T-helper 17 cell (primary cell): Measurements from ENCODE around the gene SFT2D1. TPM values are rescaled to one million over a fixed set of nuclear protein-coding genes. Genes with fewer than 3 reads are reported as not detected.

Experiments
- ATAC-seq: fragments of 150-1000 bp; cut with Tn5 transposase; 2 replicates; pipeline ENCODE4 v1.10.0; 2021; ENCODE audit warnings: mild to moderate bottlenecking, moderate library complexity
- DNase-seq, 3 donors: peaks; one replicate each; pipeline versions ENCODE4 v3.0.0 to v3.0.0-alpha.2; 2020 to 2021
- H3K9me3 ChIP-seq: one replicate; pipeline ENCODE4 v1.7.0; 2013; ENCODE audit warnings: low read length, mild to moderate bottlenecking; ENCODE audit not compliant: control insufficient read depth, poor library complexity, severe bottlenecking
- H3K27ac Mint-ChIP-seq: one replicate; pipeline ENCODE4 v1.8.0; 2022; ENCODE audit warnings: mild to moderate bottlenecking, moderate library complexity, mixed read lengths
- H3K27me3 Mint-ChIP-seq: one replicate; pipeline ENCODE4 v1.8.0; 2022; ENCODE audit warnings: mixed read lengths
- H3K36me3 Mint-ChIP-seq: one replicate; pipeline ENCODE4 v1.8.0; 2022; ENCODE audit warnings: low read depth, mixed read lengths
- H3K4me1 Mint-ChIP-seq: one replicate; pipeline ENCODE4 v1.8.0; 2022; ENCODE audit warnings: mild to moderate bottlenecking, mixed read lengths
- H3K4me3 Mint-ChIP-seq: one replicate; pipeline ENCODE4 v1.8.0; 2022; ENCODE audit warnings: mild to moderate bottlenecking, moderate library complexity, mixed read lengths
- total RNA-seq, 4 donors: library from RNA in 2 of 4; stranded (reverse) in 2 of 4; gene quantifications; one replicate each; pipeline ENCODE4 v1.2.3 and lab custom pipeline; 2022 to 2026

SFT2D1 gene
- total RNA-seq, 2 donors from 2014 or later, result 10.9 to 12.3 TPM

DNA sequence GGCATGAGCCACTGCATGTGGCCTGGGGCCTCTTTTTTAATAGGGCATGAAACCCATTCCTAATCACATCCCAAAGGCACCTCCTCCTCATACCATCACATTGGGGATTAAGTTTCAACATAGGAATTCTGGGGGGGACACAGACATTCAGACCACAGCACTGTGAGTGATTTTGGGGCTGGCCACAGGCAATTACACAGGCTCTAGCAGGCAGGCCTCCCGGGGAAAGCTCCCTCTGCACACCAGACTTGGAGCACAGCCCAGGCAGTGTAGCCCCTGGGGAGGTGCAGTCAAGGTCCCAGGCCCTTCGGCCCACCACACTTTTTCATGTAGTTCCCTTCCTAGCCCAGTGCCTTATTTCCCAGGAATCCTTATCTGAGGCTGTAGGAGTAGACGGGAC lies 5.5 kb downstream of the SFT2D1 start:
- Mint-ChIP-seq H3K36me3 (peaks cover 13% of the 10 kb centered on the region), H3K4me1 (peaks cover 47% of the 10 kb centered on the region), H3K27me3 (no peaks in the 10 kb centered on the region), H3K27ac (no peak overlapping the region), H3K4me3 (no peak overlapping the region)
- H3K9me3 ChIP-seq, result no peaks in the 10 kb centered on the region
- no peak for DNase-seq
- no peak for ATAC-seq

DNA sequence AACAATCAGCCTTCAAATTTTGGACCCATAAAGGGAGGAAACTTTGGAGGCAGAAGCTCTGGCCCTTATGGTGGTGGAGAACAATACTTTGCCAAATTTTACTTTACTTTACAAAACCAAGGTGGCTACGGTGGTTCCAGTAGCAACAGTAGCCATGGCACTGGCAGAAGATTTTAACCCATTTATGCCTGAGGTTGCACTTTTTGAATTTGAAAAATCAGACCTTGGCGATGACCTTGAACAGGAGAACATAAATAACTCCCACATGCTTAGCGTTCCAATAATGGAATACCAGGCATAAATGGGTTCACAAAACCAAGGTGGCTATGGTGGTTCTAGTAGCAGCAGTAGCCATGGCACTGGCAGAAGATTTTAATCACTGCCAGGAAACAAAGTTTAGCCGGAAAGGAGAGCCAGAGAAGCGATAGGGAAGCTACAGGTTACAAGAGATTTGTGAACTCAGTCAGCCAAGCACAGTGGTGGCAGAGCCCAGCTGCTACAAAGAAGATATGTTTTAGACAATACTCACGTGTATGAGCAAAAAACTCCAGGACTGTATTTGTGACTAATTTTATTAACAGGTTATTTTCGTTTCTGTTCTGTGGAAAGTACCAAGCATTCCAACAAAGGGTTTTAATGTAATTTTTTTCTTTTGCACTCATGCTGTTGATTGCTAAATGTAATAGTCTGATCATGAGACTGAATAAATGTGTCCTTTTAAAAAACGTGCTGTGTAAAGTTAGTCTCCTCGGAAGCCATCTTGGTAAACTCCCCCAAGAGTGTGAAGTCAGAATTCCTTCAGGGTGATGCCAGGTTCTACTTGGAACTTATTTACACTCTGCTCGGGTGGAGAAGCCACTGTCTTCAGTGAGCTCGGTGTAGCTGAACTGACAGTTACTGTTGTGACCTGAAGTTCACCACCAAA lies 6.7 kb downstream of the SFT2D1 start:
- ATAC-seq (no peak), DNase-seq (no peak)
- no peak overlapping the region for H3K27ac Mint-ChIP-seq
- H3K27me3 Mint-ChIP-seq, result no peaks in the 10 kb centered on the region
- no peak overlapping the region for H3K4me3 Mint-ChIP-seq
- H3K36me3 Mint-ChIP-seq, result peaks cover 11% of the 10 kb centered on the region
- H3K4me1 Mint-ChIP-seq, result peaks cover 44% of the 10 kb centered on the region
- H3K9me3 ChIP-seq, result no peaks in the 10 kb centered on the region

DNA sequence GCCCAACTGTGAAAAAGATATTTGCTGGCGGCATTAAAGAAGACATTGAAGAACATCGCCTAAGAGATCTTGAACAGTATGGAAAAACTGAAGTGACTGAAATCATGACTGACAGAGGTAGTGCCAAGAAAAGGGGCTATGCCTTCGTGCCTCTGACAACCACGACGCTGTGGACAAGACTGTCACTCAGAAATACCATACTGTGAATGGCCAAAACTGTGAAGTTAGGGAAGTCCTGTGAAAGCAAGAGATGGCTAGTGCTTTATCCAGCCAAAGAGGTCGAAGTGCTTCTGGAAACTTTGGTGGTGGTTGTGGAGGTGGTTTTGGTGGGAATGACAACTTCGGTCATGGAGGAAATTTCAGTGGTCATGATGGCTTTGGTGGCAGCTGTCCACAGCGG lies 7.5 kb downstream of the SFT2D1 start:
- Mint-ChIP-seq H3K36me3 (peaks cover 11% of the 10 kb centered on the region), H3K4me1 (peaks cover 44% of the 10 kb centered on the region), H3K27me3 (no peaks in the 10 kb centered on the region), H3K4me3 (no peak overlapping the region), H3K27ac (no peak overlapping the region)
- ATAC-seq (no peak), DNase-seq (no peak)
- H3K9me3 ChIP-seq, result no peaks in the 10 kb centered on the region

DNA sequence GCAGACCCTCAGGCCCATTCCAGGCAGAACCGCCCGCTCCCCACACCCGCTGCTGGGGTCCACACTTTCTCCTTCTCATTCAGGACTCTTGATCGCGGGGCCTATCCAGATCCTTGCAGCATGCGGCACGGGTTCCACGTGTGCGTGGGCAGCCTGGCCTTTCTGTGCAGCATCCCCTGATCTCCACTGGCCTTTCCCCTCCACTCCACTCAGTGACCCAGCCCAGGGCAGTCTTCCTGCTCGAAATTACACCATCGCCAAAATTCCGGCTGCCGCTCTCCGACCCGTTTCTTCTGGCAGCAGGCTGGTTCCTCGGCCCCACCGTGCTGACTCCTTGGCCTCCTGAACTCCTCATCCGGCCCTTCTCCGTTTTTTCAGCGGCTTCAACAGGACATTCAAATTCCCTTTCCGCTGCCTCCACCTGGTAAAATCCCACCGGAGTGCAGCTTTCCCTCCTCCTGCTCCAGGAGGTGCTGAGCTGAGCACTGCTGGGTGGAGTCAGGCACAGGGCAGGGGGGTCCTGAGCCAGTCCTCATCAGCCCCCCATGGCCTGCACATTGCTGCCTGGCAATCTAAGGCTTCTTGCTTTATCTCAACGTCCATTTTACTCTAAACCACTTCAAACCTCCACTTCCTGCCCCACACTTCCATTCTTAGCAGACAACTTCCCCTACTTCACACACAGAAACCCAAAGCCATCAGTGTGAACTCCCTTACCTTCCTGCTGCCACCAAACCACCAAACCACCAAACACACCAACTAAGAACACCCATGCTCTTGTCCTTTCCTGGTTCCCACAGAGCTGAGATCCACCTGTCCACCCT lies 9.0 kb downstream of the SFT2D1 start:
- Mint-ChIP-seq H3K36me3 (peaks cover 11% of the 10 kb centered on the region), H3K4me1 (peaks cover 49% of the 10 kb centered on the region), H3K27me3 (no peaks in the 10 kb centered on the region), H3K27ac (peak overlapping the region; percentile 35), H3K4me3 (peak overlapping the region; percentile 82)
- H3K9me3 ChIP-seq, result no peaks in the 10 kb centered on the region
- ATAC-seq, result peak; percentile 94
- no peak for DNase-seq

GRCh38 chr6:166331503-166332415 lies 10.6 kb downstream of the SFT2D1 start:
- Mint-ChIP-seq H3K4me1 (peaks cover 41% of the 10 kb centered on the region), H3K4me3 (no peak overlapping the region), H3K27me3 (no peaks in the 10 kb centered on the region), H3K36me3 (peaks cover 8% of the 10 kb centered on the region), H3K27ac (no peak overlapping the region)
- no peaks in the 10 kb centered on the region for H3K9me3 ChIP-seq
- no peak for ATAC-seq
- DNase-seq, result no peak

- no peak for DNase-seq
- H3K27me3 Mint-ChIP-seq, result no peaks in the 10 kb centered on the region
- H3K4me3 Mint-ChIP-seq, result no peak overlapping the region
- no peak for ATAC-seq
- no peak overlapping the region for H3K27ac Mint-ChIP-seq
- H3K4me1 Mint-ChIP-seq, result peaks cover 37% of the 10 kb centered on the region
- H3K36me3 Mint-ChIP-seq, result peaks cover 8% of the 10 kb centered on the region
- H3K9me3 ChIP-seq, result no peaks in the 10 kb centered on the region
These were observed 11.7 kb downstream of the SFT2D1 start for GRCh38 chr6:166330612-166331011.

DNA sequence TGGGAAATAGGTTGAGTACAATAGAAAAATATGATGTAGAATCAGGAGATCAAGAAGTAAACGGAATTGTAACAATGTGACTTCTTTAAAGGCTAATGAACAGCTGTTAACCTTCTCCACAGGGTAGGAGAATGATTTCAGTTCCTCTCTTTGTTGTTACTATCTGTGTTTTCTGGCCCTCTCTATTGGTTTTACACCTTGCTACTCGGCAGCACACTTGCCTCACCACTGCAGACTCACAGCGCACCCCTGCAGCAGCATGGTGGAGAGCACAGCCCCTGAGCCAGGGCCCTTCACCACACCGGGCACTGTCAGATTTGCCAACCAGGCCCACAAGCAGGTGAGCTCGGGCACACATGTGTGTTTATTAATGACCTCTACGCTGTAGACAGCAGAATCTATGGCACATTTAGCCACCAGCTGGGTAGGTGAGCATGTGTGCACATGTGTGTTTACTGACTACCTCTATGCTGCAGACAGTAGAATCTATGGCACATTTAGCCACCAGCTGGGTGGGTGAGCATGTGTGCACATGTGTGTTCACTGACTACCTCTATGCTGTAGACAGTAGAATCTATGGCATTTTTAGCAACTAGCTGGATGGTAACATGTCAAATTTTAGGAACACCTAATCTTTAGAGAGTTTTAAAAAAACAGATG lies 16.8 kb downstream of the SFT2D1 start:
- DNase-seq (no peak), ATAC-seq (no peak)
- Mint-ChIP-seq H3K27me3 (no peaks in the 10 kb centered on the region), H3K27ac (no peak overlapping the region), H3K36me3 (peaks cover 8% of the 10 kb centered on the region), H3K4me3 (no peak overlapping the region), H3K4me1 (peaks cover 7% of the 10 kb centered on the region)
- H3K9me3 ChIP-seq, result no peaks in the 10 kb centered on the region

DNA sequence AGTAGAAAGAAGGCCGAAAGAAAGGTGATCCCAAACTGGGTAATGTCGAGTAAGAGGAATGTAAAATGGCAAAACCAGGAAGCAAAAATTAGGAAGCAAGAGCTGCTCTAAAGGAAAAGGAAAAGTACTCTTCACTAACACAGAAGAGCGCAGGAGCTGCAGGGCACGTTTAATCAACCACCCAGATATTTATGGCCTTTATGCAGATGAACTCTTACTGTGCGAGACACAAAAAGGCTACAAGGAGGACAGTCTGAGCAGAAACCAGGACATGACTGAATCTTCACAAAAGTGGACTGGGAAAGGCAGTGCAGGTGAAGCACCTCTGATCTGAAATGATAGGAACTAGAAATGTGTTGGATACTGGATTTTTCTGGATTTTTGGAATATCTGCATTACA lies 18.9 kb downstream of the SFT2D1 start:
- H3K27ac Mint-ChIP-seq, result no peak overlapping the region

DNA sequence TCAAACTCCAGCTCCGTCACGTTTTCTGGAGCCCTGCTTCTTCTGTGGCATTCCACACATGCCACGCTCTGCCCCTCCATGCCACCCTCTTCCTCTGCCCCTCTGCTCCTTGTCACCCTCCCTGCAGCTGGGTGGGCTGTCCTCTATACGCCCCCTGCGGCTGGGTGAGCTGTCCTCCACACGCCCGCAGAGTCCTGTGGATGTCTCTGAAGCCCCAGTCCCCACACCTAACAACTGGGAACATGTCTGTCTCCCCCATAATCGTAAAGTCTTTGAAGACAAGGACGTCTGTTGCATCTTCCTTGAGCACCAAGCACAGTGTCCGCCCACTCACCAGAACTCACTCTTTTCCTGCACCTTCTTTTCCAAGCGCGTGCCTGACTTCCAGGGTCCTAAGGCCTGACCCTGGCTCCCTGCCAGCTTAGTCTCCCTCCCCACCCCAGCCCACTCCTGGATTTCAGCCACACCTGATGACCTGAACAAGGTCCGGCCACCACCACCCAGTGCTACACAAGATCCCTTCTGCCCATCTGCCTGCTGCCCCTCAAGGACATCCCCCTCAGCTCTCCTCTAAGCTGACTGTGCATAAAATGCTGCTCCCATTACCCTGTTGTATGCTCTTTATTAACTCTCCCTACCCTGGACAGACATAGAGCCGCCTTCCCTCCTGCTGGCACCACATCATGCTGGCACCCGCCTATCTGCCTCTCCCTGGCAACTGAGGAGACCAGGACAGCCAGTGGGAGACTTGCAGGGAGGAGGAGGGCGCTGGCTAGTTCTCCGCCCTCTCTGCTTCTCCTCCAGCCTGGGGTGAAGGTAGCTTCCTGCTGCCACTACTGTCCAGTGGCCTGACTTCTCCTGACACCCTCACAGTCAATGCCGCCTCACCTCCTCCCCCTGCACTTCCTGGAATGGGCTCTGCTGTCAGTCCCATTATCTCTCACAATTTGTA lies 23.4 kb downstream of the SFT2D1 start:
- H3K4me1 Mint-ChIP-seq, result peaks cover 3% of the 10 kb centered on the region
- no peak for DNase-seq
- no peak for ATAC-seq

More for the DNA sequence above, 18.9 kb downstream of the SFT2D1 start:
- no peaks in the 10 kb centered on the region for H3K9me3 ChIP-seq
- no peaks in the 10 kb centered on the region for H3K27me3 Mint-ChIP-seq
- H3K36me3 Mint-ChIP-seq, result peaks cover 9% of the 10 kb centered on the region
- H3K4me3 Mint-ChIP-seq, result no peak overlapping the region
- DNase-seq (no peak), ATAC-seq (no peak)
- H3K4me1 Mint-ChIP-seq, result peaks cover 5% of the 10 kb centered on the region

GRCh38 chr6:166318227-166318626 lies 24.1 kb downstream of the SFT2D1 start:
- Mint-ChIP-seq H3K27me3 (no peaks in the 10 kb centered on the region), H3K4me3 (no peak overlapping the region), H3K36me3 (peaks cover 3% of the 10 kb centered on the region), H3K4me1 (peaks cover 3% of the 10 kb centered on the region), H3K27ac (no peak overlapping the region)
- H3K9me3 ChIP-seq, result no peaks in the 10 kb centered on the region
- ATAC-seq (no peak), DNase-seq (no peak)

More for the DNA sequence above, 23.4 kb downstream of the SFT2D1 start:
- no peak overlapping the region for H3K4me3 Mint-ChIP-seq
- H3K27me3 Mint-ChIP-seq, result no peaks in the 10 kb centered on the region
- H3K36me3 Mint-ChIP-seq, result peaks cover 5% of the 10 kb centered on the region
- H3K27ac Mint-ChIP-seq, result no peak overlapping the region
- no peaks in the 10 kb centered on the region for H3K9me3 ChIP-seq

DNA sequence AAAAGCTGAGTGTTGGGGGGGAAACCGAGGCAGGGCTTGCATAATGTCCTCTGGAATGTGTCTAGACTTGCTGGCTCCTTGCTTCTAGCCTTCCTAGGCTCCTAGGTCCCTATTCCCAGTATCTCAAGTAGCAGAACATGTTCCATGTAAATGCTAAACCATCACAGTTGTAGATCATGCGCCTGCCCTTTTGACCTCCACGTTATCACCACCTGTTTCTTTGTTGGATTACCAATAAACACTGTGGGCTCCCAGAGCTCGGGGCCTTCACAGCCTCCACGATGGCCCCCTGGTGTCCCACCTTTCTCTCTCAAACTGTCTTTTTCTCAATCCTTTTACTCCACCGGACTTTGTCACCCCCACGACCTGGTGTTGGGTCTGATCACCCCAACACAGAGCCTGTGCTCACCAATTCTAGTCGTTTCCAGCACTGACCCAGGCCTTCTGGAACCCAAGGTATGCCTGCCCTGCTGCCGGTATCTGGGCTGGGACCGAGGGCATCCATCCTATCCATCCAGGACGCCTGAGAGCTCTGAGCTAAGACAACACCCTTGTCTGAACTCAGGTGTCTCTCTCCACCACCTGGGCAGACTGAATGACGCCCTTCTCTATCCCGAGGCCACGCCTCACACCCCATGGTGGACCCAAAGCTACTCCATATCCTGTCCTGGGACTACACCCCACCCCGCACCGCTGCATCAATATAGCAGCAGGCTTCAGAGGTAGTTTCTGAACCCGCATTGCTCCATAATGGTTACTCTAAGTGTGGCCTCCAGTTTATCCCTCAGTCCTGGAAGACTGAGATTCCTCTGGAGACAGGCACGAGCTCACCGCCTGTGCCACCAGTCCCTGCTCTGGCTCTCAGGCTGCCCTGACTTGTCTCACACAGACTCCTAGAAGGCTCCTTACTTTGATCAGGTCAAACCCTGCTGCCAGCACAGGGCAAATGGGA lies 24.8 kb downstream of the SFT2D1 start:
- no peak for ATAC-seq
- no peaks in the 10 kb centered on the region for H3K27me3 Mint-ChIP-seq
- H3K9me3 ChIP-seq, result no peaks in the 10 kb centered on the region
- no peak overlapping the region for H3K27ac Mint-ChIP-seq
- peaks cover 3% of the 10 kb centered on the region for H3K4me1 Mint-ChIP-seq
- no peak overlapping the region for H3K4me3 Mint-ChIP-seq
- peaks cover 2% of the 10 kb centered on the region for H3K36me3 Mint-ChIP-seq
- DNase-seq, result no peak
